Measurements from ENCODE around the gene TRAF6.
"Not testable (repeated sequence)": the region's sequence is repeated elsewhere in the genome, so short reads cannot be mapped to it uniquely, and the experiment has no call there.

- TF ChIP-seq BCL6 (CRISPR knock-in tag; IDR thresholded peaks at IDR 0.05); EZH2 (IDR thresholded peaks at IDR 0.05; ENCODE audit: borderline replicate concordance, low read depth, low read length); RAD51 (IDR thresholded peaks at IDR 0.05; ENCODE audit: borderline replicate concordance, low read depth); ETS2 (tag; IDR thresholded peaks at IDR 0.05; ENCODE audit: borderline replicate concordance, poor library complexity, severe bottlenecking); SIN3A (IDR thresholded peaks at IDR 0.05; ENCODE audit: borderline replicate concordance in 2 of 2, control insufficient read depth in 1 of 2, low read depth in 2 of 2, low read length in 2 of 2); RHOXF2B (CRISPR knock-in tag; conservative IDR thresholded peaks at IDR 0.05); ARID2 (IDR thresholded peaks at IDR 0.05); TAF7 (tag; IDR thresholded peaks at IDR 0.05); CBX2 (IDR thresholded peaks at IDR 0.05; ENCODE audit: insufficient read depth, low read length, poor library complexity, severe bottlenecking); PHF21A (IDR thresholded peaks at IDR 0.05; ENCODE audit: borderline replicate concordance, low read depth): not testable (repeated sequence)
Measured at GRCh38 chr11:36483042-36483441, 27.0 kb downstream of the TRAF6 start.
